ENCODE data around the gene FBXL17. TPM values are rescaled to one million over a fixed set of nuclear protein-coding genes. Genes with fewer than 3 reads are reported as not detected.

FBXL17 gene
- total RNA-seq, 1 donor from 2014 or later = 49.4 TPM

GRCh38 chr5:107949688-107950341 lies 432.1 kb downstream of the FBXL17 start:
- Histone ChIP-seq H3K4me1 (peaks cover 16% of the 10 kb centered on the region), H3K9me3 (replicated peaks) (no peaks in the 10 kb centered on the region), H3K4me3 (no peak overlapping the region), H3K27ac (replicated peaks) (no peak overlapping the region), H3K27me3 (ENCODE audit: low read depth) (no peaks in the 10 kb centered on the region), H3K36me3 (no peaks in the 10 kb centered on the region)
- TF ChIP-seq, protein P1, sequence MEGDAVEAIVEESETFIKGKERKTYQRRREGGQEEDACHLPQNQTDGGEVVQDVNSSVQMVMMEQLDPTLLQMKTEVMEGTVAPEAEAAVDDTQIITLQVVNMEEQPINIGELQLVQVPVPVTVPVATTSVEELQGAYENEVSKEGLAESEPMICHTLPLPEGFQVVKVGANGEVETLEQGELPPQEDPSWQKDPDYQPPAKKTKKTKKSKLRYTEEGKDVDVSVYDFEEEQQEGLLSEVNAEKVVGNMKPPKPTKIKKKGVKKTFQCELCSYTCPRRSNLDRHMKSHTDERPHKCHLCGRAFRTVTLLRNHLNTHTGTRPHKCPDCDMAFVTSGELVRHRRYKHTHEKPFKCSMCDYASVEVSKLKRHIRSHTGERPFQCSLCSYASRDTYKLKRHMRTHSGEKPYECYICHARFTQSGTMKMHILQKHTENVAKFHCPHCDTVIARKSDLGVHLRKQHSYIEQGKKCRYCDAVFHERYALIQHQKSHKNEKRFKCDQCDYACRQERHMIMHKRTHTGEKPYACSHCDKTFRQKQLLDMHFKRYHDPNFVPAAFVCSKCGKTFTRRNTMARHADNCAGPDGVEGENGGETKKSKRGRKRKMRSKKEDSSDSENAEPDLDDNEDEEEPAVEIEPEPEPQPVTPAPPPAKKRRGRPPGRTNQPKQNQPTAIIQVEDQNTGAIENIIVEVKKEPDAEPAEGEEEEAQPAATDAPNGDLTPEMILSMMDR (IDR thresholded peaks at IDR 0.05; ENCODE audit: borderline replicate concordance) = no peak
- intact Hi-C loops (cut with micrococcal nuclease) = no loop called here
- DNase-seq = no peak

DNA sequence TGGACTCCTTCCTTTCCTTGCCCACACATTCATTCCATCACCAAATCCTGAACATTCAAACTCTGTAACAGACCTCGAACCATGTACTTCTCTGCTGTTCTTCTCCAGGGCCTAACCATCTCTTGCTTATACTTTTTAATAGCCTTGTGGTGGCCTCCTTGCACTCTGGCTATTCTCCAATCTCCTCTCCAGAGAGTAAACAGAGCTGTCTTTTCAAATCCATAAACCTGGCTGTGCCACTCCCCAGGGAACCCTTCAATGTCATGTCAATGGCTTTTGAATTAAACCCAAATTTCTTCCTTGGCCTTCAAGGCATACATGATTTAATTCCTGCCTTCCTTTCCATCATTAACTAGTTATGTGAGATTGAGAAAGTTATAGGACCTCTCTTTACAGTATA lies 433.5 kb downstream of the FBXL17 start:
- intact Hi-C loops (cut with micrococcal nuclease) = no loop called here
- no peak overlapping the region for H3K4me3 ChIP-seq
- TF ChIP-seq, protein P1 (IDR thresholded peaks at IDR 0.05; ENCODE audit: borderline replicate concordance) = no peak
- H3K27ac ChIP-seq (replicated peaks) = no peak overlapping the region
- H3K4me1 ChIP-seq = peaks cover 16% of the 10 kb centered on the region
- no peaks in the 10 kb centered on the region for H3K9me3 ChIP-seq (replicated peaks)
- H3K36me3 ChIP-seq = no peaks in the 10 kb centered on the region
- no peak for DNase-seq
- no peaks in the 10 kb centered on the region for H3K27me3 ChIP-seq (ENCODE audit: low read depth)

DNA sequence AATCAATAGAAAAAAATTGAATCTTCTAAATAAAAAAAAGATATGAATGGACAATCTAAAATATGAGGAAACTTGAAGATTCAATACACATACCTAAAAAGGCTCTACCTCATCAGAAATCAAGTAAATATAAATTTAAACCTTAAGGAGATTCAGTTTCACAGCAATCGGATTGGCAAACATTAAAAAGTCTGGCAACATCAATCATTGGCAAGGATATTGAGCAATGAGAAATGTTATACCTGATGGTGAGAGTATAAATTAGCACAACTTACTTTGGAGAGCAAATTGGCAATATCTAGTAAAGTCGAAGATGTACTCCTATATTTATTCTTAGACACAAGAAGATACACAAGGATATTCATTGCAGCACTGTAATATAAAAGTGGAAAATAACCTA lies 436.8 kb downstream of the FBXL17 start:
- no peaks in the 10 kb centered on the region for H3K27me3 ChIP-seq (ENCODE audit: low read depth)
- no peaks in the 10 kb centered on the region for H3K36me3 ChIP-seq
- intact Hi-C loops (cut with micrococcal nuclease) = no loop called here

DNA sequence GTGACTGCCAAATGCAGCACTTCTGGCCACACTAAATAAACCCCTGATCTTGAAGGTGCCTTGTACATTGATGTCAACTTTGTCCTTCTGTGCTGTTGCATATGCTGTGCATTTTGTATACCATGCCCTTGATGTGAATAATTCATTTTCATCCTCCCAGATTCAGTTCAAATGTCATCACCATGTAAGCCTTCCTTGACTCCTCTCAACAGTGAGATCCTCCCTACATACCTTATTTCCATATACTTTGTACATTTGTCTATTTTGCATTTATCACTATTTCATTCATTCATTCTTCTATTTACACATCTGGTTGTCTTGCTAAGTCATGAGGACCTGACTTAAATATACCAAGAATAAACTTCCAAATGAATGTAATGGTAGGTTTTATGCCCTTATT lies 438.0 kb downstream of the FBXL17 start:
- DNase-seq = no peak
- Histone ChIP-seq H3K4me3 (no peak overlapping the region), H3K36me3 (no peaks in the 10 kb centered on the region), H3K9me3 (replicated peaks) (no peaks in the 10 kb centered on the region), H3K27me3 (ENCODE audit: low read depth) (no peaks in the 10 kb centered on the region), H3K27ac (replicated peaks) (no peak overlapping the region), H3K4me1 (peaks cover 7% of the 10 kb centered on the region)
- TF ChIP-seq, protein P1 (IDR thresholded peaks at IDR 0.05; ENCODE audit: borderline replicate concordance) = no peak
- intact Hi-C loops (cut with micrococcal nuclease) = no loop called here

More for the DNA sequence above, 436.8 kb downstream of the FBXL17 start:
- no peak overlapping the region for H3K27ac ChIP-seq (replicated peaks)
- DNase-seq = no peak
- H3K4me1 ChIP-seq = peaks cover 7% of the 10 kb centered on the region
- no peaks in the 10 kb centered on the region for H3K9me3 ChIP-seq (replicated peaks)
- TF ChIP-seq, protein P1 (IDR thresholded peaks at IDR 0.05; ENCODE audit: borderline replicate concordance) = no peak
- H3K4me3 ChIP-seq = no peak overlapping the region

DNA sequence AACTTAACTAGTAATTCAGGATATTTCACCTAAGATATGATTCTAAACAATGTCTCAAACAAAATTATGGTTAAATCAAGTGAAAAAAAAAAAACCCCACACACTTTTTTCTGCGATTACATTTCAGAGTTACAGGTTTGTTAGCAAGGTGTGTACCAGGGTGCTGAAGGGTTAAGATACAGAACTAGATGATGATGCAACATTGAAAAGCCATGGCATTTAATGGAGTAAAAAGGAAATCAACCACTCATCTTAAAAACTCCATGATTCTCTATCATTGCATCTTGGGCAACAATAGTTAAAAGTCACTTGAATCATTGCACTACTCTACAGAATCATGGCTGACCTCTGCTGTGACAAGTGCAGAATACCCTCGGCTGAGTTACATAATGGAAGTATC lies 440.9 kb downstream of the FBXL17 start:
- intact Hi-C loops (cut with micrococcal nuclease) = no loop called here

More for the DNA sequence above, 440.9 kb downstream of the FBXL17 start:
- Histone ChIP-seq H3K4me1 (peaks cover 16% of the 10 kb centered on the region), H3K36me3 (no peaks in the 10 kb centered on the region), H3K27ac (replicated peaks) (no peak overlapping the region), H3K4me3 (no peak overlapping the region), H3K27me3 (ENCODE audit: low read depth) (no peaks in the 10 kb centered on the region), H3K9me3 (replicated peaks) (no peaks in the 10 kb centered on the region)
- TF ChIP-seq, protein P1 (IDR thresholded peaks at IDR 0.05; ENCODE audit: borderline replicate concordance) = no peak
- no peak for DNase-seq

All from left ventricle myocardium inferior (tissue), 1 donor.